Spleen (tissue), 11 donors: ENCODE measurements around the gene MAML1. TPM values are rescaled to one million over a fixed set of nuclear protein-coding genes. Genes with fewer than 3 reads are reported as not detected.
"Not testable (repeated sequence)": the region's sequence is repeated elsewhere in the genome, so short reads cannot be mapped to it uniquely, and the experiment has no call there.

ENCODE experiments used
- DNase-seq: peaks from one replicate; pipeline ENCODE4 v3.0.0-alpha.2; 2020
- H3K27ac ChIP-seq, 8 donors: fragments of 200-600 bp; sonication (generic) in 7 of 8; 1 replicate in 4 of 8; 2 replicates in 4 of 8; pipeline versions ENCODE4 v1.5.0 to v1.8.0; 2016 to 2021; ENCODE audit warnings: inconsistent platforms in 4 of 8, mild to moderate bottlenecking in 4 of 8, moderate library complexity in 1 of 8
- H3K27me3 ChIP-seq, 7 donors: fragments of 200-600 bp; sonication (generic) in 6 of 7; replicated peaks in 1 of 7; 1 replicate in 4 of 7; 2 replicates in 3 of 7; pipeline versions ENCODE4 v1.5.0 to v1.8.0; 2016 to 2021; ENCODE audit warnings: inconsistent platforms in 3 of 7, mild to moderate bottlenecking in 1 of 7
- H3K36me3 ChIP-seq, 6 donors: fragments of 200-600 bp; sonication (generic) in 5 of 6; 1 replicate in 4 of 6; 2 replicates in 2 of 6; pipeline versions ENCODE4 v1.5.0 to v1.8.0; 2016 to 2021; ENCODE audit warnings: inconsistent platforms in 2 of 6
- H3K4me1 ChIP-seq, 6 donors: fragments of 200-600 bp; sonication (generic) in 5 of 6; 1 replicate in 3 of 6; 2 replicates in 3 of 6; pipeline versions ENCODE4 v1.5.0 to v1.8.0; 2016 to 2021; ENCODE audit warnings: inconsistent platforms in 3 of 6
- H3K4me3 ChIP-seq, 8 donors: fragments of 200-600 bp; sonication (generic) in 7 of 8; 1 replicate in 4 of 8; 2 replicates in 4 of 8; pipeline versions ENCODE4 v1.5.0 to v1.8.0; 2016 to 2021; ENCODE audit warnings: inconsistent platforms in 4 of 8, mild to moderate bottlenecking in 4 of 8, moderate library complexity in 2 of 8
- H3K9me3 ChIP-seq, 8 donors: fragments of 200-600 bp; sonication (generic) in 7 of 8; 1 replicate in 4 of 8; 2 replicates in 4 of 8; pipeline versions ENCODE4 v1.5.0 to v1.8.0; 2016 to 2021; ENCODE audit warnings: inconsistent platforms in 4 of 8
- POLR2A ChIP-seq, 3 donors: fragments of 450-650 bp; IDR thresholded peaks; one replicate each; pipeline ENCODE4 v1.5.1; 2017; ENCODE audit warnings: antibody characterized with exemption in 3 of 3, mild to moderate bottlenecking in 1 of 3
- POLR2AphosphoS5 ChIP-seq, 3 donors: sonication (generic); formaldehyde crosslinking; IDR thresholded peaks; one replicate each; pipeline ENCODE4 v1.5.1; 2017; ENCODE audit warnings: antibody characterized with exemption in 3 of 3
- WGBS, 5 donors: extraction: QIAGEN DNeasy Blood & Tissue Kit in 3 of 5; methylation state at CpG; one replicate each; pipeline versions ENCODE4 v1.1.5 to v1.1.7; 2013 to 2018; 5-methylcytosine and 5-hydroxymethylcytosine counted together
- intact Hi-C: fragments of 100-400 bp; cut with DNase I; formaldehyde crosslinking; loops from one replicate; pipeline ENCODE4 v1.15.0; 2023; ENCODE audit warnings: low total_unique reads
- polyA plus RNA-seq, 3 donors: library from polyadenylated mRNA; stranded (reverse); fragments of 200-250 nt; gene quantifications; one replicate each; pipeline ENCODE4 v1.2.1, GENCODE V29; 2013
- total RNA-seq, 7 donors: library from RNA; depleted of rRNA in 3 of 7; stranded (reverse); fragments of >200 nt in 3 of 7; fragmentation: NEBNext Ultra II Directional in 4 of 7; extraction: Animal tissue kit (Norgen Biotek cat#: 25700) in 4 of 7; gene quantifications; one replicate each; pipeline versions ENCODE4 v1.1.0 to v1.2.1, GENCODE V29; 2016 to 2021
- TF ChIP-seq, protein P1 (sequence below), 11 experiments: fragments of 200-600 bp in 7 of 11; fragments of 450-650 bp in 4 of 11; sonication (generic) in 4 of 11; IDR thresholded peaks in 8 of 11; conservative IDR thresholded peaks in 3 of 11; 1 replicate in 7 of 11; 2 replicates in 4 of 11; pipeline versions ENCODE4 v1.4.0 to v1.8.0; 2016 to 2021; ENCODE audit warnings: antibody characterized with exemption in 11 of 11, inconsistent platforms in 4 of 11, mild to moderate bottlenecking in 1 of 11
- donor health status: healthy with polysubstance abuse.
- donor health status: DM: no; HTN: no; CAD: no; lungs with moderate emphysema.
- donor health status: DM: no; HTN: no; CAD: no.
- donor health status: Bipolar disorder and iron deficiency.
- donor health status: healthy.
- donor health status: DM: no; HTN: no; CAD: no.
- donor health status: DM: yes; HTN: yes; CAD: no.

MAML1 gene
- total and polyA plus RNA-seq, 10 donors: 4.7 to 42.8 (median 33.7) TPM

DNA sequence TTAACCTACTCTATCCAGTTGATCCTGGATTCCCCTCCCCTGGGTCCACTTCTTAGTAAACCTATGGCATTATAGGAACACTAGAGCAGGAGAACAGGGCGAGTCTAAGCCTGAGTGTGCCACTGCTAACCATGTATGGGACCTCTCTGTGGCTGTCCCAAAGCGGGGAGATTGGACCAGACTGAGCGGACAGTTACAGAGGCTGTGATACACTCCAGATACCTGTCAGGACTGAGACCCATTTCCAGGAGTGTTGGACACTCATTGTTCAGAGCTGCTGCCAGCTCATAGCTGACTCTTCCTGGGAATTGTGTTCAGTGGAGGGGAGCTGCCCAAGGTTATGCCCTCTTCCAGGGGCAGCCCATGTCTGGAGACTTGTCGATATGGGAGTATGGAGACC is 49.2 kb downstream of the MAML1 start:
- H3K4me1 ChIP-seq: peaks cover 0 to 47% (median 13%) of the 10 kb centered on the region in 6 donors
- no peaks in the 10 kb centered on the region for H3K9me3 ChIP-seq
- WGBS, 5 donors: 94 to 98% (median 96%) methylated on average over 2 to 4 of the region's 4 CpGs
- no peaks in the 10 kb centered on the region for H3K27me3 ChIP-seq
- DNase-seq: peak; percentile 20
- TF ChIP-seq, protein P1, sequence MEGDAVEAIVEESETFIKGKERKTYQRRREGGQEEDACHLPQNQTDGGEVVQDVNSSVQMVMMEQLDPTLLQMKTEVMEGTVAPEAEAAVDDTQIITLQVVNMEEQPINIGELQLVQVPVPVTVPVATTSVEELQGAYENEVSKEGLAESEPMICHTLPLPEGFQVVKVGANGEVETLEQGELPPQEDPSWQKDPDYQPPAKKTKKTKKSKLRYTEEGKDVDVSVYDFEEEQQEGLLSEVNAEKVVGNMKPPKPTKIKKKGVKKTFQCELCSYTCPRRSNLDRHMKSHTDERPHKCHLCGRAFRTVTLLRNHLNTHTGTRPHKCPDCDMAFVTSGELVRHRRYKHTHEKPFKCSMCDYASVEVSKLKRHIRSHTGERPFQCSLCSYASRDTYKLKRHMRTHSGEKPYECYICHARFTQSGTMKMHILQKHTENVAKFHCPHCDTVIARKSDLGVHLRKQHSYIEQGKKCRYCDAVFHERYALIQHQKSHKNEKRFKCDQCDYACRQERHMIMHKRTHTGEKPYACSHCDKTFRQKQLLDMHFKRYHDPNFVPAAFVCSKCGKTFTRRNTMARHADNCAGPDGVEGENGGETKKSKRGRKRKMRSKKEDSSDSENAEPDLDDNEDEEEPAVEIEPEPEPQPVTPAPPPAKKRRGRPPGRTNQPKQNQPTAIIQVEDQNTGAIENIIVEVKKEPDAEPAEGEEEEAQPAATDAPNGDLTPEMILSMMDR (IDR thresholded peaks at IDR 0.05 in 8 of 11, conservative IDR thresholded peaks at IDR 0.05 in 3 of 11): no peak
- TF ChIP-seq POLR2AphosphoS5 (IDR thresholded peaks at IDR 0.05): no peak
- no peak for TF ChIP-seq POLR2A (IDR thresholded peaks at IDR 0.05)
- H3K4me3 ChIP-seq: no peak overlapping the region
- no peak overlapping the region for H3K27ac ChIP-seq
- intact Hi-C loops: no loop called here
- H3K36me3 ChIP-seq: peaks cover 0 to 51% (median 27%) of the 10 kb centered on the region in 6 donors

GRCh38 chr5:179783128-179783527 is 50.5 kb downstream of the MAML1 start:
- no peaks in the 10 kb centered on the region for H3K27me3 ChIP-seq
- 87 to 96% (median 94%) methylated on average over 9 of the region's 9 CpGs for WGBS, 5 donors
- intact Hi-C loops: no loop called here
- H3K4me3 ChIP-seq: no peak overlapping the region
- DNase-seq: peak; percentile 45
- no peaks in the 10 kb centered on the region for H3K9me3 ChIP-seq
- H3K4me1 ChIP-seq: peaks cover 0 to 35% (median 8%) of the 10 kb centered on the region in 6 donors
- TF ChIP-seq POLR2AphosphoS5 (IDR thresholded peaks at IDR 0.05) (no peak), POLR2A (IDR thresholded peaks at IDR 0.05) (no peak)
- TF ChIP-seq, protein P1 (IDR thresholded peaks at IDR 0.05 in 8 of 11, conservative IDR thresholded peaks at IDR 0.05 in 3 of 11): no peak
- peaks cover 0 to 38% (median 20%) of the 10 kb centered on the region in 6 donors for H3K36me3 ChIP-seq
- H3K27ac ChIP-seq: no peak overlapping the region

- peaks cover 0 to 13% (median 5%) of the 10 kb centered on the region in 6 donors for H3K4me1 ChIP-seq
- H3K27ac ChIP-seq: no peak overlapping the region
- no peaks in the 10 kb centered on the region for H3K27me3 ChIP-seq
- intact Hi-C loops: no loop called here
- H3K9me3 ChIP-seq: no peaks in the 10 kb centered on the region
- no peak for DNase-seq
- 81 to 94% (median 86%) methylated on average over 12 of the region's 12 CpGs for WGBS, 5 donors
- H3K4me3 ChIP-seq: no peak overlapping the region
- peaks cover 0 to 4% (median 0%) of the 10 kb centered on the region in 6 donors for H3K36me3 ChIP-seq
- TF ChIP-seq, protein P1 (IDR thresholded peaks at IDR 0.05 in 8 of 11, conservative IDR thresholded peaks at IDR 0.05 in 3 of 11): no peak
- TF ChIP-seq POLR2A (IDR thresholded peaks at IDR 0.05): no peak
- TF ChIP-seq POLR2AphosphoS5 (IDR thresholded peaks at IDR 0.05): peak in 1 of 3 donors; percentile 52
Observed at GRCh38 chr5:179786861-179787260, 54.2 kb downstream of the MAML1 start.

DNA sequence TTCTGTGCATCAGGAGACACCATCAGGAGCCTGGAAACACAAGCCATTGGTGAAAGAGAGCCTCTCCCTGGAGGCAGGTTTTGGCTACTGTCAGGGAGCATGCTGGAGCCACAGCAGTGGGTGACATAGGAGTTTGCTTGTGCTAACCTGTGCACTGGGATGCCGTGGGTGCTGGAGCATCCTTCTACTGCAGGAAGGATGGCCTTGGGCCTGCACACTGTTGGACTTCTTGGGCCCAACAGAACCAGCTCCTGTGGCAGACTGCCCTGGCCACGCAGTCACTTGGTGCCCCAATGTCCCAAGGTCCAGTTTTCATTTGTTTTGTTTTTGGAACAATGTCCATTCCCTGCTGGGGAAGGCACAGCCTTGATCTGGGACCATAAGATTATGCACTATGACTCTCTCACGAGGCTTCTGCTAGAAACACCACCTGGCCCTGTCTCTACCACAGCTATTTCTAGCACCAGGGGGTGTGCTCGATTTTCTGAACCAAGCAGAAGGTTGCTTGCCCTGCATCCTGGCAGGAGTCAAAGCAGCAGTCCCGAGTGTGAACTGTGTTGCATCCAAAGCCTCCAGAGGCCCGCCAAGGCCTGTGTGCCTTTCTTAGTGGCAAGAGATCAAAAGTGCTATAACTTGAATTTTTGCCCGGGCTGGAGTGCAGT is 55.7 kb downstream of the MAML1 start:
- TF ChIP-seq POLR2A (IDR thresholded peaks at IDR 0.05) (no peak), POLR2AphosphoS5 (IDR thresholded peaks at IDR 0.05) (no peak)
- TF ChIP-seq, protein P1 (IDR thresholded peaks at IDR 0.05 in 8 of 11, conservative IDR thresholded peaks at IDR 0.05 in 3 of 11): no peak
- WGBS, 5 donors: 82 to 90% (median 85%) methylated on average over 6 to 7 of the region's 7 CpGs
- intact Hi-C loops: no loop called here
- no peak overlapping the region for H3K4me3 ChIP-seq
- H3K36me3 ChIP-seq: no peaks in the 10 kb centered on the region
- peaks cover 13 to 27% (median 19%) of the 10 kb centered on the region in 6 donors for H3K4me1 ChIP-seq
- DNase-seq: no peak
- no peaks in the 10 kb centered on the region for H3K9me3 ChIP-seq
- no peak overlapping the region for H3K27ac ChIP-seq
- no peaks in the 10 kb centered on the region for H3K27me3 ChIP-seq

DNA sequence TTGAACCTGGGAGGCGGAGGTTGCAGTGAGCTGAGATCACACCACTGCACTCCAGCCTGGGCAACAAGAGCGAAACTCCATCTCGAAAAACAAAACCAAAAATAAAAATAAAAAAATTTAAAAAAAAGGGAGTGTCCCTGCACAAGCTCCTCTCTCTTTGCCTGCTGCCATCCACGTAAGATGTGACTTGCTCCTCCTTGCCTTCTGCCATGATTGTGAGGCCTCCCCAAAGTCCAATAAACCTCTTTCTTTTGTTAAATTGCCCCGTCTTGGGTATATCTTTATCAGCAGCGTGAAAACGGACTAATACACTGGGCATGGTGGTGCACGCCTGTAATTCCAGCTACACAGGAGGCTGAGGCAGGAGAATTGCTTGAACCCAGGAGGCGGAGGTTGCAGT is 56.7 kb downstream of the MAML1 start:
- H3K27me3 ChIP-seq, DNase-seq, H3K27ac ChIP-seq, H3K4me3 ChIP-seq, H3K36me3 ChIP-seq, intact Hi-C loops, H3K9me3 ChIP-seq: not testable (repeated sequence)
- 95 to 97% (median 96%) methylated on average over 9 of the region's 9 CpGs for WGBS, 5 donors
- H3K4me1 ChIP-seq: peaks cover 21 to 37% (median 29%) of the 10 kb centered on the region in 6 donors
